ENCODE measurements around the gene CUBN.

Gene CUBN

DNA sequence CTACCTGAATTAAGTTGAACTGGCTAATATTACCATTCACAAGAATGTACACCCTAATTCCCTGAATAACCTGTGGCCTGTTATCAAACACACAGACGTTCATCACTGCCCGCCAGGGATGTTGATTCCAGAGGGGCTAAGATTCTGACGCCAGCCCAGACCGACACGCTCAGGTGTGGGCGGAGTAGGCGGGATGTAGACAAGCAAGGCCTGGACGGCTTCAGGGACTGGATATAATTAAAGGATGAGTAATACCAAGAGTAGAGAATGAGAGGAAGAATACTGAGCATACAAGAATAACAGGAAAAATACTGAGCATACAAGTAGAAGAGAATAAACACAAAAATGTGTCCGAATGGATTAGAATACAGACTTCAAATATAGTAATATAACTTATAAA is 29.0 kb downstream of the CUBN start:
- DNase-seq: no peak

DNA sequence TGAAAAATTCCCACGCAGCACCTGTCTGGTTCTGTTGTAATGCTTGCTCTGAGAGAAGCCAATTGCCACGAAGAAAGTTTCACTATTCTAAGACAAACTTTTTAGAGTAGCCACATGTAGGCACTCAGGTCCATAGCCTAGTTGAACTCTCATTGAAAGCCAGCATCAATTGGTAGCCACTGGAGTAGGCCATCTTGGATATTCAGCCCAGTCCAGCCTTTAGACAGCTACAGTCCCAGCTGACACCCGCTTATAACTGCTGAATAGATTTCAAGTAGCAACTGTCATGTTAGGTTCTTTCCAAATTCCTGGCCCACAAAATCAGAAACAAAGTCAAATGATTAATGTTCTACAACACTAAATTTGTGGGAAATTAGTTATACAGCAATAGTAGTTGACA is 31.6 kb downstream of the CUBN start:
- no peak for DNase-seq

DNA sequence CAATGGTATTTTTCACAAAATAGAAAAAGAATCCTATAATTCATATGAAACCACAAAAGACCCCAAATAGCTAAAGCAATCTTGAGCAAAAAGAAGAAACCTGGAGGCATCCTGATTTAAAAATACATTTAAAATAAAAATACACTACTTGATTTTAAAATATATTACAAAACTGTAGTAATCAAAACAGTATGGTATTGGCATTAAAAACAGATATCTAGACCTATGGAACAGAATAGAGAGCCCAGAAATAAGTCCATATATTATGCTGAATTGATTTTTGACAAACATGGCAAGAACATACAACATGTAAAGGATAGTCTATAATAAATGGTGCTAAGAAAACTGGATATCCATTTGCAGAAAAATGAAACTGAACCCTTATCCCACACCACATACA is 34.8 kb downstream of the CUBN start:
- DNase-seq: no peak

DNA sequence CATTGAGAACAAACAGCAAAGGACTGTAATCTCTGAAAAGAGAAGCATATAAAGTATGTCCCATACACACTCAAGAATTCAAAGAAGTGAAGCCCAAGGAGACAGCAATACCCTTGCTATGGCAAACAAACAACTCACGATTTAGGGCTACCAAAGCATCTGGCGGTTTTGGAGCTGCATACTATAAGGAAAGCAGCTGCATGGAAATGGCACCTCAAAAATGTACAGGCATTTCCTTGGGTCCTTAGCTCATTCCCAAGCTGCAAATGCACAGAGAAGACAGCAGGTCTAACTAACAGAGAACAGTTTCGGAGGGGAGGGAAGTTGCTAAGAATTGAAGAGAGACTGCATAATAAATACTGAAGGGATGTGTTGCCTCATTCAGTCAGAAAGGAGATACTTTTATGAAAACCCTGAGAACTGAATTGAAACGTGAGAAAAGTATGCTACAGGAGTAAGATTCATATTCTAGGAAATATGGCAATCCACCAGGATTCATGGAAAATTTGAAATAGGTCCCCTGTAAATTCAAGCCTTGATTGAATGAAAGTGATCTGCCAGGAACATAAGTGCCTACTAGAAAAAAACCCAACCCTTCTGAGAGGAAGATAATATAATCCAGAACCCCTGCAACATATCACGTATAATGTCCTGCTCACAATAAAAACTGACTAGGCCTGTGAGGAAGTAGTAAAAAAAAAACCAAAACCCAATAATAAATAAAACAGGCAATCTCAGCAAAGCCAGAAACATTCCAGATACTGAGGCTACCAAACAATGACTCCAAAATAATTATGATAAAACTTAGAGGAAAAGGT is 36.4 kb downstream of the CUBN start:
- DNase-seq: no peak

DNA sequence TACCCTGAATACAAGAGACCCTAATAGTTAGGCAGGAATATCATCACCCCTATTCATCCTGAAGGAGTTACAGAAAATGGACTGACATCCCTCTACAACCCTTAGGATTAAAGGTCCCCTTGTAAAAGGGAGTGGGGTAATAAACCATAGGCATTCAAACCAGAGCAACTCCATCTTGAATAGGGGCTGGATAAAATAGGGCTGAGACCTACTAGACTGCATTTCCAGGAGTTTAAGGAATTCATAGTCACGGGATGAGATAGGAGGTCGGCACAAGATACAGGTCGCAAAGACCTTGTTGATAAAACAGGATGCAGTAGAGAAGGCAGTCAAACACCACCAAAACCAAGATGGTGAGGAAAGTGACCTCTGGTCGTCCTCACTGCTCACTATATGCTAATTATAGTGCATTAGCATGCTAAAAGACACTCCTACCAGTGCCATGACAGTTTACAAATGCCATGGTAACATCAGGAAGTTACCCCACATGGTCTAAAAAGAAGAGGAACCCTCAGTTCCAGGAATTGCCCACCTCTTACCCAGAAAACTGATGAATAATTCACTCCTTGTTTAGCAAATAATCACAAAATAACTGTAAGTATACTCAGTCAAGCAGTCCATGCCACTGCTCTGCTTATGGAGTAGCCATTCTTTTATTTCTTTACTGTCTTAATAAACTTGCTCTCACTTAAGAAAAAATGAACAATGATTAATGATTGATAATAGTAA is 37.2 kb downstream of the CUBN start:
- no peak for DNase-seq

DNA sequence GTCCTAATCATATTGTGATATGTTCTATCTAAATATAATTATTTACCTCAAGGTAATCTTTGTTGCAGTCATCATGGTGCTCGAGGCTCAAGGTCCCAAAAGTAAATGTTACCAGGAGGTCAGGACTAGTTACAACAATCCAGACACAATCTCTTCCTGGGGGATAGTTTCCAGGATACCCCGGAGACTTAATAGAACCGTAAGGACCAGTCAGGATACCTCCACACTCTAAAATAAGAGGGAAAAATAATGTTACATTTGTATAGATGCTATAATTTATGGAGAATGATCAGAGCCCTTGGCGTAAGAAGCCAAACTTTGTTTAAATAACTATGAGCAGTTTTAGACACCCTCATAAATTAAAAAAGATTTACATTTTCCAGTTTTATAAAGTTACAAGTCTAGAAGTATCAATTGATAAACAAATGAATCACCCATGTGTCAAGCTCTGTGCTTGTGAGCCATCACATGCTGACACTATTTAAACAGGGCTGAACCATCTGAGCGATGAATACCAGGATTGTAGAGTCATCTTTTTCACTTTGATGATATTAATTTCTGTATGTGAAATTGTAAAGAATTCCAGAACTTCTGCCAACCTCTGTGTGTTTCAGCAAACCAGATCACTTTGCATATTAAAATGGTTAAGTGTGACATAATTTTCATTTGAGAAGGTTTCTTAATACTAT is 41.3 kb downstream of the CUBN start:
- DNase-seq: no peak

DNA sequence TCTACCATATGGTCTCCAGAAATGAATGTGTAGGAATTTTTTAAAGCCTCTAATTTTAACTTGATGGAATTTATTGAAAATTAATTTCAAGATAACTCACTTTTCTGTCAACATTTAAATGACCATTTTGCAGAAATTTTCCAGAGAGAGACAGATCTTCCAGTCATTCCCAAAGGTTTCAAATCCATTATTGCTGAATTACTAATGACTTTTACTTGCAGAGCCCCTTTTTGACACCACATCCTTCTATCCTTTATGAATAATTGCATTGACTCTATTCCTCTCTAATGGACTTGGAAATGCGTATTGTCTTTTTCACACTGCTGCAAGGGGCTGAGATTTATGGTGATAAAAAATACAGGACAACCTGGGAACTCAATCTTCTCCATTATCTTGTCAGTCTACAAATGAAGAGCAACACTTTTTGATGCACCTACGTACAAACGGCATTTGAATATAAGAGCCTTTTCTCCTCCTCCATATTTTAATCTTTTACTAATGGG is 42.7 kb downstream of the CUBN start:
- DNase-seq: no peak

DNA sequence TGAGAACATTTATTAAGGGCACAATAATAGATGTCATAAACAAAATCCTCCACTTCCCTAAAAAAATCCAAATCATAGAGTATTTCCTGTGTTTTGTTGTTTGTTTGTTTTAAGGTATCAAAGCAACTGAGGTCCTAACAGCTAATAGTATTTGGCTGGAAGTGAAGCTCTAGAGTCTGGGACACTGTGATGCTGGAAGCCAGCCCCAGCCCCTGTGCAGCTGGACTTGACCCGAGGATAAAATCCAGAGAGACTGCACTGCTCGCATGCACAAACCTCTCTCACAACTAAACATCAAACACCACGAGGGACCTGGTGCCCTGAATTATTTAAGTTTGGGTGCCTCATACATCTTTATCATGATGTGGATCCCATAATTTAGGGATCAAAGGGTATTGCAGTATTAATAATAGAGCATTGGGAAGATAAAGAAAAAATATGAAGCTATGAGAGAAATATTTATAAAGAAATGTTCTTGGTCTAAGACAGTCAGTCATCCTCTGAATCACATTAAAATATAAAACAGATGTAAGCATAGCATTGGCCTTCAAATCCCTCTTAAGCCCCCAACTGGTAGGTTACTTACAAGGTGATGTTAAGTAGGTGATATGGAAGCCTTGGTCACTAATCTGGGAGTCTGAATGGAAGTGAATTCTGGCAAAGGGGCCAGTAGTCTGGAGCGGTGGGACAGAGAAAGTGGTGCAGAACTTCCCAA is 44.4 kb downstream of the CUBN start:
- no peak for DNase-seq

DNA sequence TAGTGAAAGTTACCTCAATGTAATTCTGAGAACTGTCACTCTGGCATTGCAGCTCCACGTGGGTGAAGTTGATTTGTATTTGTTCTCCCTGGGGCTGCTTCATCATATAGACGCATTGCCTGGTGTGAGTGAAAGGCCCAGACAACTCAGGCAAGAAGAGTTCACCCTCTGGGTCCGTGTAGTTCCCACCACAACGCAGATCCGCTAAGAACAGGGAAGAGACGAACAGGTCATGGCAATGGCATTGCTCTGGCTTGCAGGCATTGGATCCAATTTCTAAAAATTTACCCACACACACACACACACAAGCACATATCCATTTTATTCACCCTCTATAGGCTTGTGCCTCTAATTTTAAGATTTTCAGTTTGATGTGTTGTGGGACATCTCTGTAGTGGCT is 45.4 kb downstream of the CUBN start:
- no peak for DNase-seq

DNA sequence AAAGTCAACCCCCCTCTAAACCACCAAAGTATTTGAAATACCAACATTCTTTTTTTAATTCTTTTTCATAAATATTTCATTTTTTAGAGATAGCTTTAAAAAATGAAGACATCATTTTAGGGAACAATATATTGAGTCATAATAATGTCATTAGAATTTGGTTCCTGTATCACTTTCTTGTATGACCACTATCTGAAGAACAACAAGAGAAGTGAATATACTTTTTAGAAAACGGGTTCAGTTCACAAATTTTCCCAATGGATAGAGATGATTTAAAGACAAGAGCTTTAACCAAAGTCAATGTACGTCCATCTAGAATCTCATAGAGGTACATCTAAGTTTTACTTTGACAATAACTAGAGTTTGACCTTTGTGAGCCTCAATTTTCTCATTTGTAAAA is 48.2 kb downstream of the CUBN start:
- DNase-seq: no peak

DNA sequence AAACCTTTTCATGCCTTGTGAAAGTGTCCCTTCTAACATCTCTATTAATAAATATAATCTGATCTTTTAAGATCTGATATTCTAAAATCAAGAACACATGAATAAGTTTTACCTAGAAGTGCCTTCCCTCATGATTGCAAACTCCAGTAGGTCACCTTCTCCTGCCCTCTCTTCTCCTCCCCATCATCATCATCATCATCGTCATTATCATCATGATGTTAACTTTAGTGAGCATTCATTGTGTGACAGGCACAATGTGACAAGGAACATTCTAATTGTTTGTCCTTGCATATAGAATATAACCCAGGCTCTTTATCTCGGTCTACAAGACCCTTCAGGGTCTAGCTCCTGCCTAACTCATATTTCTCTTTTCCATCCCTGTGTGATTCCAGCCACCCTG is 51.7 kb downstream of the CUBN start:
- no peak for DNase-seq

DNA sequence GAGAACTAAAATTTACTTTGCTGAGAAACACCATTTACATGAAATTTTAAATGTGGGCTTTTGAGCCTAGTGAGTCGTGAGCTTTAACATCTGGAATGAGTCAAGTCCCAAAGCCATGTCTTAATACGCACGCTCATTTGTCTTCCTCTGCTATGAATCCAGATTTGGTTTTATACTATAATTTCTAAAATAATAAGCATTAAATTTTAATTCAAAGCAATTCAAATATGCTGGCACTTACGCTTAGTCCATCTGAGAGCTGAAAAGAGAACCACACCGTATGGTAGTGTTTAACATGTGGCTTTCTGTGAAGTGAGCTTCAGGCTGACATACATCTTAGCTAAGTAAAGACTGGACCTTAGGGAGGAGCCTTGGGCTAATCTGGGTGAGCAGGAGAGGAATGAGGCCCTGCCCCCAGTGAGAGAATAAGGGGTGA is 52.2 kb downstream of the CUBN start:
- DNase-seq: no peak

DNA sequence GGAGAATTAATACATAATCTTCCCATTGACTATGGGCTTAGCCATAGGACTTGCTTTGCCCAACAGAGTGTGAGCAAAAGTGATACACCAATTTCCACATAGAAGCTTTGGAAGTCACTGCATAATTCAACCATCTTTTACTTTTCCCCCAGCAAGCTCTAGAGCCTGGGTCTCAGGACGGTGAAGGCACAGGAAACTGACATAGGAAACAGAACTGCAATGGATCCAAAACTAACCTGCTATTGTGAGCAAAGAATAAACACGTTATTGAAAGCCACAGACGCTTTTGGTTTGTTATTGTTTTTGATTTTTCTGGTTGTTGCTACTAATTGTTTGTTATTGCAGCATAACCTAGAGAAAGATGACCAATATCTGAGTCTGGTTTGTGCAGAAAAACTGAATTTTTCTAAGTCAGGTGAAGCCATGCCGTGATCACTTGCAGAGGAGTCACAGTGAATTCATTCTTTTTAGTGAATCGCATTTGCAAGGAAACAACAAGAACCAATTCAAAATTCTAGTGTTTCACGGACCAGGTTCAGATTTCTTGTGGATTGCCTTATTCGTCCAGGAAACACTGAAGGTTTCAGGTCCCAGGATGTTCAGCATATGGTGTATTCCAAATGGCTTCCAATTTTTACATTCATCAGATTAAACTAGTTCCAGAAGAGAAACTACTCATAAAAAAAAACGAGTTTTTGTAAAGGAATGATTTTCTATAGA is 52.8 kb downstream of the CUBN start:
- no peak for DNase-seq

DNA sequence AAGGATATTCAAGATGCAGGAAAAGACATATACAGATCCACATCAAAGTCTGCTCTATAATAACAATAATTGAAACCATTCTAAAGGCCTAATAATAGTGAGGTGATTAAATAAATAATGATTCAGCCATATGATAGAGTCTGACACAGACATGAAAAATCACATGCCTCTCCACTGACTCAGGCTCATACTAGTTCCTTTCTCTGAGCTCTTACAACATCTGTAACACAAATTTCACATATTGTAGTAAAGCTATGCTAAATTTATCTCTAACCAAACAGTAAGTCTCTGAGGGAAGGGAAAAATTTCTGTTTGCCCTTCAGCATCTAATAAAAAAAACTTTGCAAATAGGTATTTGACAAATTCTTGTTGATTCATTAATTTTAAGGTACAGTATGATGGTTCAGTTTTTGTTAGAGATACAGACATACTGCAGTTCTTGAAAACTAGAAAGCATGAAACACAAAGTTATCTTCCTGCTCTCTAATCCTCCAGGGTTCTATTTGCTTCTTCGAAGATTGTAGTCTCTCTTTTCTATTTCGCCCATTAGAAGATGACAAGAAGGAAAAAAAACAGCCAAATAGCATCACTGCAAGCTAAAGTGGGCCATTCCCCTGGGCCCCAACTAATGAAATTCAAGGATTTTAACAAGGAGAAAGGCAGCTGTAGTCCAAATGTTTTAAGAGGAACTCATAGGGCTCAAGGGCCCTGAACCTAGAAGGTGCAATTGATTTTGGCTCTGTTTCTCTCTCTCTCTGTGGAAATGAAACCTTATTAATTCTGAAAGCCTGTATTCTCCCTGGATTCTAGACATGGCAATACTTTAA is 53.9 kb downstream of the CUBN start:
- DNase-seq: no peak

DNA sequence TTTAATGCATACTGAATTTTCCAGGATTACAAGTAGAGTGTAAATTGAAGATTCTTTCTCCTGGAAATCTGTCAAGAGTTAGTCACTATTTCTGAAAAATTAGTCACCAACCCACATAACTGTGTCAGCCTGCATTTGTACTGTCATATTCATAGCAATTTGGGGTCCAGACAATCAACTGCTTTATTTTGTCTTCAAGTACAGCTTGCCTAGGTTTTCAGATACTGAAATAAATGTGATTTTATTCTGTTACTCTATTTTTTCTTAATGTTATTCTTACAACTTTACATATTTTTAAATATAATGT is 55.1 kb downstream of the CUBN start:
- no peak for DNase-seq

DNA sequence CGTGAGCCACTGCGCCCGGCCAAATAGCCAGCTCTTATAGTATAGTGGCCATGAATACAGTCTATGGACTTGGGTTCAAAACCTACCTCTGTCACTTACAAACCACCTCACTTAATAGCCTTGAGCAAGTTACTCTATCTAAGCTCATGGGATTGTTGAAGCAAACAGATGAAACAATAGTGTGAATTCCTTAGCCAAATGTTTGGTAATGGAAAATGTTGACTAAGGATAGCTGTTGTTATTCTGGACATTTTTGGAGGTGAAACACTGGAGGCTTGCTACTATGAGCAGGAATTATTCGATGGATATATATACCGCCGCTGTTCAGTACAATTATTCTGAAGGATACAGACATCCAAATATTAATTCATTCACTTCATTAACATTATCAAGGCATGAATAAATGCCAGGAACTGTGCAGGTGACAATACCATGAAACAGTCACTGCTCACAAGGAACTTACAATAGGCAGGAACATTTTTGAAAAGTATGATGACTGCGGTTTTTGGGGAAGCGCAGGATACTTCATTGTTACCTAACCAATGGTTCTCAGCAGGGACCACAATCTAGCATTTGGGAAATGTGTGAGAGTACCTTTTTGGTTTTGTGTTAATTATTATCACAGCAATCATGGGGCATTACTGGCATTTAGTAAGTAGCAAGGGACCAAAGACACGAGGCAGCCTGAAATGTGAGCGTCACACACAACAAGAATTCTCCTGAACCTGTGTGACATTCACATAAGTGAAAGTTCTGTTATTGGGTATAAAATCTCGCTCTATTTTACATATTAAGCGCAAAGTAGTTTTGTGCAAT is 55.7 kb downstream of the CUBN start:
- no peak for DNase-seq

DNA sequence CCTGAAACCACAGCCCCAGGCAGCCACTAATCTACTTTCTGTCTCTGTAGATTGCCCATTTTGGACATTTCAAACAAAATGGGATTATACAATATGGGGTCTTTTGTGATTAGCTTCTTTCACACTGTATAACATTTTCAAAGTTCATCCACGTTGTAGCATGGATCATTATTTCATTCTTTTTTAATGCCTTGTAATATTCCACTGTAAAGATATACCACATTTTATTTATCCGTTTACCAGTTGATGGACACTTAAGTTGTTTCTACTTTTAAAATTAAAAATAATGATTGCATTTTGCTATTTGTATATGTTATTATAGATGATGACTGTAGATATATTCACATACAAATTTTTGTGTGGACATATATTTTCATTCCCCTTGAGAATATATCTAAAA is 60.7 kb downstream of the CUBN start:
- no peak for DNase-seq

DNA sequence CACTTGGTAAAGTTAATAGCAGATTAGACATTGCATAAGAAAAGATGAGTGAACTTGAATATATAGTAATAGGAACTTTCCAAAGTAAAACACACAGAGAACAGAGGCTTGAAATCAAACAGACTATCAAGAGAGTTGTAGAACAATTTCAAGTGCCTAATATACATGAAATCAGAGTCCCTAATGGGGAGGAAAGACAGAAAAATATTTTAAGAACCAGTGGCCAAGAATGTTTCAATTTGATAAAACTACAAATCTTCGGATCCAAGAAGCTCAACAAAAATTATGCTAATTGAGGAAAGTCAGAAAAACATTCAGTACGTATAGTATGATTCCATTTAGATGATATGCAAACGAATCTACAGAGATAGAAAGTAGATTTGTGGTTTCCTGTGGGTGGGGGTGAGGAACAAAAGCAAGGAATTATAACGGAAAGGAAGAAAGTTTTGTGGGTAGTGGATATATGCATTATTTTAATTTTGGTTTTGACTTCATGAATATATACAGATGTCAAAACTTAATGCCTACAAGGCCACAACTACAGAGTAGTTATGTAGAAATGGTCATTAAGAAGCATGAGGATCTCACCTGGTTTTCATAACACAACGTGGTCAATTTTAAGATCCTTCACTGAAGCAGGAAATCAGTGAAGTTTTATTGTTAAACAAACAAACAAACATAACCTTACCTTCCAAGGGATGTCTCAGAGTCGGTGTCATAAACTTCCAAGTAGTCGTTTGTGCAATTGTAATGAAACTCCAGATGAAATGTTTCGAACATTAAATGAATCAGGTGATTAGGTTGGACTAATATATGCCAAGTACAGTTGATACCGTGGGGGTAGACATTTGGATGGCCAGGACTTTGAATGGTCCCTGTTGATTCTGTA is 62.0 kb downstream of the CUBN start:
- no peak for DNase-seq

DNA sequence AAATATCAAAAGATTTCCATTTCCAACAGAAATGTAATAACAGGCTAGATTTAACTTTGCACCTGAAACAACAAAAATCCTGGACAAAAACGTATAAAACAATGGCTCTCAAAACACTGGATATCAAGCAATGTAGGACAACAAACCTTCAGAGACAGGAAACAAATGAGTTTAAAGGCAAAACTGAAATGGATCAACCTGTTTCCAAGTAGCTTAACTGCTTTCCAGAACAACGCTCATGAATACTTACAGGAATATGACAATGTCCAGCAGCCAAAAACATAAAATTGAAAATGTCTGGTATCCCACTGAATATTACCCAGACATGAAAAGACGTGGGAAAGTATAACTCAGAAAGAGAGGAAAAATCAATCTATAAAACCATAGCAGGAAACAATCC is 62.8 kb downstream of the CUBN start:
- DNase-seq: no peak

DNA sequence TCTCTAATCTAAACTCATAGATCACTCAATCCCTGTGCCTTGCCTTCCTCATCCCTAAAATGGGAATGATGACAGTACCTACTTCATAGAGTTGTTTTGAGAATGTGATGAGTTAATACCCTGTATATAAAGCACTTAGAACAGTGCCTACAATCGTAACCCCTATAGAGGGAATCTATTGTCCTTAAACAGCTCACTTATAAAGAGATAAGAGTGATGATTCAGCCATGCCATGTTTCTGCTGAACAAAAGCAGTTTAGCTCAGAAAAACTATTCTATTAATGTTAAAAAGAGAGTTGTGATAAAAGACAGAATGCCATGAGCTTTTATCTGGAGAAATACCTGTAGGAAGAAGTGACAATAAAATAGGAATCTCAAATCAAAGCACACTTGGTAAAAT is 63.6 kb downstream of the CUBN start:
- no peak for DNase-seq
